GM19455 (cell line): ENCODE measurements around the gene IL5RA.
A peak's percentile ranks its signal among the peaks of the same experiment; 100 is the strongest.

Source experiments
- ATAC-seq: cut with Tn5 transposase; IDR thresholded peaks from one replicate; pipeline ENCODE4 v1.9.1; 2021; ENCODE audit not compliant: unreplicated experiment

IL5RA gene, protein sequence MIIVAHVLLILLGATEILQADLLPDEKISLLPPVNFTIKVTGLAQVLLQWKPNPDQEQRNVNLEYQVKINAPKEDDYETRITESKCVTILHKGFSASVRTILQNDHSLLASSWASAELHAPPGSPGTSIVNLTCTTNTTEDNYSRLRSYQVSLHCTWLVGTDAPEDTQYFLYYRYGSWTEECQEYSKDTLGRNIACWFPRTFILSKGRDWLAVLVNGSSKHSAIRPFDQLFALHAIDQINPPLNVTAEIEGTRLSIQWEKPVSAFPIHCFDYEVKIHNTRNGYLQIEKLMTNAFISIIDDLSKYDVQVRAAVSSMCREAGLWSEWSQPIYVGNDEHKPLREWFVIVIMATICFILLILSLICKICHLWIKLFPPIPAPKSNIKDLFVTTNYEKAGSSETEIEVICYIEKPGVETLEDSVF

DNA sequence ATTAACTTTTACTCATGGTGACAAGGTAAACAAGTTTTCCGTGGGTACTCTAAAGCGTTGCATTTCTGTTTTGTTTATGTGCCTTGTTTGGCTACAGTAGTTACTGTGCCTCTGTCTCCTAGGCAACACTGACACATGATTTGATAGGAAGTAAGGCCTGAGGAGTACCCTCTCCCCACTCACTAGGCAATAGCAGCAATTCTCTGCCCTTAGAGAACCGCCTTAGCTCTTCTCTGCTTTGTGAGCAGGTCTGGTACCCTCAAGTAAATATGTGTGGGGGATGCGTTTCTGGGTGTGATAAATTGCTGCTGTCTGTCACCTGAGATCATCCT, at the start of gene IL5RA:
Gene IL5RA (minus strand): TSS at position 76 of the 332 bp plus-strand sequence. CDS start 5,390 bp downstream, outside the sequence.
- ATAC-seq = no peak

DNA sequence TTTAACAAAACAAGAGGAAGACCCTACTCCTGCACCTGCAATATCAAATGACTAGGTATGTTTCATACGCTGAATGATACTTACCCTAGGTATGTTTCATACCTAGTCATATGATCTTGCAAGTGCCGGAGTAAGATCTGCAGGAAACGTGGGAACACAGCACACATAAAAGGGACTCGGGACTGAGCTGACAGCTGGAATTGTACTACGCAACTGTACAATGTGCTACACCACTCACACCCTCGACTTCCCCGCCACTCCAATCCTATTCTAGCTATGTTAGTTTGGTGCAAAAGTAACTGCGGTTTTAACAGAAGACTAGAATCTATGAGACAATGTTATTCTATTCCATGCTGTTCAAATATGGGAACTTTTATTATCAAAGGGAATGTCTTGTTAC, 47.3 kb upstream of the IL5RA start:
- no peak for ATAC-seq

DNA sequence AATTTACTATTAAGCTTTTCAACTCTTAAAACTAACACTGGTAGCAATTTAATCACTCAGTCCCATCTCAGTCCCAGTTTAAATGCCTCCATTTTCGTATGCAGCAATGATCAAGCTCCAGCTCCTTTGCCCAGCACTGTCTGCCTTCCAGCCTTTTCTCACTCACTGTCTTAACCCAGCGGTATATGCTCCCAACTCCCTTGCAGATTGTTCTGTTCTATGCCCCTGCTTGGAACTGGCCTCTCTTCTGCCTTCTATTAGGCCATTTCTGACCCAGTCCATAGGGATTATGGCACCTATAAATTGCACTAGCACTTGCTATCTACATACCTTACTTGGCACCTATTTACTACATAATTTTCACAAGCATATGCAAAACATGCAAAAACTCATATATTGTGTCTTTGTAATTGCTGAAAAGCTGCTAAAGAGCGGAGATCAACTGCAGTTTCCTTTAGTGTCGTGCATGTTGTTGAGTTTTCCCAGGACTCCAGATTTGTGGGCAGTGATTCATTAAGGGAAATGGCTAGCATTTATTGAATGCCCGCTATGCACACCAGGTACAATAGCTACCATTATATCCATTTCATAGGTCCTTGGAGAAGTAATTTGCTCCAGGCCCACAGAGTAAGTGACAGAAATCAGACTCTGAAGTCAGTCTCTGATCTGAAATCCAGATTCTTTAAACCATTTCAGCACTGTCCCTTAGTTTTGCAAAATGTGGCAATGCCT, 44.9 kb upstream of the IL5RA start:
- no peak for ATAC-seq

DNA sequence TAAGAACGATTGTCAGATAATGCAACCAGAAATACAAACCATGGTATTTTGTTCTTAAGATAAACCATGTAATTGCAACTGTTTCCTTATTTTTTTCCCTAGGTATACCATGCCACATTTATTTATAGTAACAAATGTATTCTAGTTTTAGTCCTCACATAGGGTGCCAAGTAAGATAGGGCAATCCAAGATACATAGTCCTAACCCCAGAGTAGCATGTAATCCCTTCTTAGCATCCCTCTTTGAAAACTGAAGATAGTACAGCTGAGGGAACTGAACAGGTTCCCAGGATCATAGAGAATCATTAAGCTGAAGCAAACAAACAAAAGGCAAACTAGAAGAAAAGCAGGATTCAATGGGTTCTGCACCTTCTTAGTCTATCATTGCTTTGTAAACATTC, 41.3 kb upstream of the IL5RA start:
- no peak for ATAC-seq

DNA sequence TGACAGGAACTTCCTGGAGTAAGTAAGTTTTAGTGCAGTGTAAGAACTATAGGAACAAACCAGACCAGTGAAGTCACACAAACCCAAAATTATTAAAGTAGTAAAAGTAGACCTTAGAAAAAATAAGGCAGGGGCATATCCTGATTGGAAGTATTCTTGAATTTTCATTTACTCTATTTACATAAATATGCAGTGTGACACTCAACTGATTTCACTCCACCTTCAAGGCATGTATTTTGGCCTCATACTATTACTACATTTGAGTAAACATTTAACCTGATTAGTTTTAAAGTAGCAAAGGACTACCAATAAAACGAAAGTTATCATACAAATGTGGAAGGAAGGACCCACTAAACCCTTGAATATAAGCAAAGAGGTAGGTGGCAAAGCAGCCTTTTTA, 39.4 kb upstream of the IL5RA start:
- no peak for ATAC-seq

DNA sequence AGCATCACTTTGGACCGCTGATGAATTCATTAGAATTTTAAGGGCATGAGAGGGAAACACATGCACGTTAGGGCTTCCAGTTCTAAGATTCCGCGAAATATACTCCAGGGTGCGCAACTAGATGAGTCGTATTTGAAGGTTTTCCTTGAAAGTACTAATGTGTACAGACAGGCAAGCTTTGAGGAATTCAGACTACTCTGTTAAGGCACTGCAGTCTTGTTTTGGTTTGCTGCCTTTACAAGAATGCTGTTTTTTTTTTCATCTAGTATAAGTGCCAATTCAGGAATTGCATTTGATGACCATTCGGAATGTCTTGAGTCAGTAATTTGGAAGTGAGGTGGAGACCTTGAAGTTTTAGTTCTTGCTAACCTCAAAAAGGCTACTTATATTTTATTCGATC, 35.7 kb upstream of the IL5RA start:
- no peak for ATAC-seq

DNA sequence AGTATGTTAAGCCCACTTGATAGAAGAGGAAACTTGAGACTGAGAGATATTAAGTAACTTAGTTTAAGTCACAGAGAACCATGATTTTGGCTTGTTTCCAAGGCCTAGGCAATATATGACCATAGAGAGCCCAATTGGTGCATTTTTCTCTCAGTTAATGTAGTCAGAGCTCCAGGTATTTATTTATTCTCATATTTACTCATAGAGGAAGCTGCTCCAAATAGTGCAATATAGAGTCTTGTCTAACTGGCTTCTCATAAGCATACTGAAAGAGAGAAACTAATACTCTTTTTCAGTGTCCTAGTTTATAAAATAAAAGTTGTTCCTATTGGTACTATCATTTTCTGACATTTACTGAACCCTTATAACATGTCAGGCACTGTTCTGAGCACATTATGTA, 31.8 kb upstream of the IL5RA start:
- ATAC-seq = no peak

DNA sequence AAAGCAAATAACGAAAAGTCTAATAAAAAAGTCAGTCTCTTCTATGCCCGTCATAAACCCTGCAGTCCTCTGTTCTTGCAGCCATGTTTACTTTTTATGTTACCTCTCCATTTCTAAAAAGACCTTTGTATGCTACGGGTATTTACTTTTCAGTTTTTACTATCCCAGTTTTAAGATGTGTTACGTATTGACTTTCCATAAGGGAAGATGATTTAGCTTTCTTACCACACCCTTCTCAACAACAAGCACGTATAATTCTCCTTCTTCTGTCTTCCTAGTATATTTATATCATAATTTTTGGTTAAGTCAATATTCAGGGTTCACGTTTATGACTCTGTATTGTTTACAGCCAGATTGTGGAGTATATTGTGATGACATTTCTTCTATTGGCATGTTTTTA, 27.4 kb upstream of the IL5RA start:
- no peak for ATAC-seq

DNA sequence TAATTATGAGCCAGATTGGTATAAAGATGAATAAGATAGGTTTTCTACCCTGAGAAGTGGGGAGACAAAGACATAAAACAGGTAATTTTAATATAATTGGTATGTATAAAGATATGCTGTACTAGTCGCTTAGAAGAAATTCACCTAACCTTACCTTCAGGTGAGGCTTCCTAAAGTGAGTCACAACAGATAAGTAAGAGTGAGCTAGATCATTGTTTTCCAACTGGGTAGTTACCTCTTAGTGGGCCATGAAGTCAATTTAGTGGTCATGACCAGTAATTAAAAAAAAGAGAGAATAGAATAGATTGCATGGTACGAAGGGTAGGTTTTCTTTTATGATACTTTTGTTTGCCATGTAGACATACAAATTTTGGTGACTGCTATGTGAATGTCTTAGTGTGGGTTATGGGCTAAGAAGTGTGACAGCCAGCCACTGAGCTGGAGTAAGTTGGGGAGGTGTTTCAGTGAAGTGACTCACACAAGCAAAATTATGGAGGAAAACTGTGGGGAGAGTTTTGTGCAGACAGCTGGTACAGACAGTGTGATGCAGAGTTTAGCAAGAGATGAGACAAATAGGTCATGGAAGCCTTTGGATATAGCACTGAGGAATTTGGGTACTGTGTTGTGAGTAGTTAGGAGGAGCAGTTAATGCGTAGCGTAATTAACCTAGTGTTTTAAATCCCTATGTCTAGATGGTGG, 24.7 kb upstream of the IL5RA start:
- ATAC-seq = no peak

DNA sequence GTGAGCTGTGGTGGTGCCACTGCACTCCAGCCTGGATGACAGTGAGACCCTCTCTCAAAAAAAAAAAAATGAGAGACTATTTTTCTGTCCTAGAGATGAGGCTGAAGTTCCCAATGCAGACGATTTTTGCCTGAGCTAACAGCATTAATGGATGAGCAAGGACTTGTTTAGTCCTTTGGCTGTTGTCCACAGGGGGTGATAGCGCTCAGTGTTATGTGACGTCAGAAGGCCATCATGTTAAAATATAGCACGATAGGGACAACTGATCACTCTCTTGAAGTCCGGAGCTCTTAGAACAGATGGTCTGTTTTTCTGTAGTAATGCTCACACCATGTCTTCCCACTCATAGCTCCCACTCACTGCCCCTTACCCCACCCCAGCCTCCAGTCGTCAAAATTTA, 23.3 kb upstream of the IL5RA start:
- ATAC-seq = no peak

DNA sequence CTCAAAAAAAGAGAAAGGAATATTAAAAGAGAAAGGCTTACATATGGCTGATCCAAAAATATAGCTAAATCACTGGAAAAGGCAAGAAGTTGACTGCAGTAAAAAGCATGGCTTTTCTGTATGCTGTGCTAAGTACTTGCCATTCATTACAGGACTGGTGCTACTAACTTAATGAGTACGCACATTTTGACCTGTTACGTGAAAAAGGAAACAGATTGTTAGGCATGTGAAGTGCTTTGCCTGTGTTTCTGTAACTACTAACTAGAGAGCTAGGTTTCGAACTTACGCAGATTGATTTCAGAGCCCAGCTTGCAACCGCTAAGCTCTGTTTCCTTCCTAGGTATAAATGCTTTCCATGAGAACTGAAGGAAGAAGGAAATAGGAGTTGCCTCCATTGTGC, 19.4 kb upstream of the IL5RA start:
- no peak for ATAC-seq

DNA sequence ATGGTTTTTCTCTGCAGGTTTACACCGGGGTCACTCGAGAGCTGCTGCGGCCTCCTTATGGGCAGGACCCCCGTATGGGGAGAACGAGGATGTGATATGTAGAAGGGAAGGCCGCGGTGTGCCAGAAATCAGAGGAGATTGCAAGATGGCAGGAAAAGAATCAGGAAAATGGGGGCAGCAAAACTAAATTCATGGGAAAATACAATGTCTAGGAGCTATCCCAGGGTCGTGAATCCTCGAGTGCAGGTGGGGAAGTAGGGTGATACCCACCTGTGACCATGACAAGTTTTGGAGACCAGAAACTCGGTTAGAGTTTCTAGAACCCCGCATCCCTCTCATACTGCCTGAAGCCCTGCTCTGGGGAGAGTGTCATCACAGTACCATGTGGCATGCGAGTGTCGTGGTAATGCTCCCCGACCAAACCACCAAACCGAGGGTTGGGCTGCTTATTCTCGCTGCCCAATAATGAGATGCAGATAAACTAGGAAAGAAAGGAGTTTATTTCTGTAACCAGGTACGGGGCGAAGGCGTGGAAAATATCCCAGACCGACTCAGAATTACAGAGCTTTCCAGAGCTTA, 17.3 kb upstream of the IL5RA start:
- peak; percentile 27 for ATAC-seq

DNA sequence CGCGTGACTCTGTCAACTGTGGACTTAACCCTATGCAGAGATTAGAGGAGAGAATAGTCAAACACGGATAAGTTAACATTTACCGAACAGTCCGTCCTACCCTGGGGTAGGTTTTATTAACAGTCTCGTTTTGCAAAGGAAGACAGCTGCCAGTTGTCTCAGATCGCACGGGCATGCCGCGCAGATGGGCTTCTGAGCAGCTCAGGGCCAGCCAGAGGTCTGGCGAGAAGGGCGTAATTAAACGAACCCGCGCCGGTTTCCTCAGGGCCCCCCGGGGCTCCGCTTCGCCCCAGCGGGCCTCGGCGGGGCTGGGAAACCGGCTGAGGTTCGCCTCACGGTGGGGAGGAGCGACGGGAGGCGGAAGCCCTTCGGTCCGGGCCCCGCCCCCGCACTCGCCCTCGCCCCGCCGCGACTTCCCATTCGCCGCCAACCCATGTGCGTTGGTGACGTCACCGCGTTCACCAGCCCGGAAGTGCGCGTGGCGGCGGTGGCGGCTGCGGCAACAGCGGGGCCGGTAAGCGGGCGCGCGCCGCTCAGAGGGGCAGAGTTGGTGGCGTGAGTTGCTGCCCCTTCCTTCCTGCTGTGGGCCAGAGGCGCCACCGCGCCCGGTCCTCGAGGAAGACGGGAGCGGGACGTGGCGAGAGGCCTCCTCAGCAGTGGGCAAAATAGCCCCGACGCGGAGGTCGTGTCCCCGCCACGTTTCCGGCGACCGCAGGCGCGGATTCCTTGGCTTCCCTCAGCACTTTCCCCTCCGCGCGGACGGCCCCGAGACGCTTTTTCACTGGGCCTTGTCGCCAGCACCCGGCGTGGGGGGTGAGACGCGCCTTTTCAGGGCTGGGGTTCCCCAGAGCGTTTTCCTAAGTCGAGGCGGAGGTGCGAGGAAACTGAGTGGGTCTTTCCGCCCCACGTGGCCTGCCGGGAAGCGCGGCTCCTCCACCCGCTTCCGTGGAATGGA, 16.6 kb upstream of the IL5RA start, which contains the start of gene TRNT1:
Gene TRNT1 (plus strand): TSS at position 464 of the 955 bp plus-strand sequence. CDS start 2,101 bp downstream, outside the sequence.
- peak; percentile 89 for ATAC-seq

DNA sequence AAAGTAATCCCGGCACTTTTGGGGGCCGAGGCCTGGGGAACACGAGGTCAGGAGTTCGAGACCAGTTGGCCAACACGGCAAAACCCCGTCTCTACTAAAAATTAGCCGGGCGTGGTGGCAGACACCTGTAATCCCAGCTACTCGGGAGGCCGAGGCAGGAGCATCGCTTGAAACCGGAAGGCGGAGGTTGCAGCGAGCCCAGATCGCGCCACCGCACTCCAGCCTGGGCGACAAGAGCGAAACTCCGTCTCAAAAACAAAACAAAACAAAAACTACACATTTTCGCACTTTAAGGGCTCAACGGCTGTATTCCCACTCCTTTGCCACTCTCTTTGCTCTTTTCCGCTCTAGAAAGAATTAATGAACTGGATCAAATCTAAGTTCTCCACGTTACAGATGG, 15.8 kb upstream of the IL5RA start:
- ATAC-seq = no peak

DNA sequence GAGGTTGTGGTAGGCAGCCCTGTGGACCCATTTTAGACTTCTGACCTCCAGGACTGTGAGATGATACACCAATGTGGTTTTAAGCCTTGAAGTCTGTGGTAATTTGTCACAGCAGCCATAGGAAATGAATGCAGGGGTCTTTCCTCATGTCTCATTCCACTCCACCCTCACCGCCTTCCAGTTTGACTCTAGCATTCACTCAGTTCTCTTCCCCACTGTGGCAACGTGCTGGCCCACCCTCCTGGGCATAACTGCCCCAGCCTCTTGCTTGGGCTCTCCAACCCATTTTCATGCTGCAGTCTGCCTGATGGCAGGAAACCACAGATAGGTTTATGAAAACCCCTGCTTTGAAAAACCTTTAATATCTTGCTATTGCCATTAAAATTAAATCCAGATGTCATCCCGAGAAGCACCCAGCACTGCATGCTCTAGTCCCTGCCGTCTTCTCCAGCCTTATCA, 9.2 kb upstream of the IL5RA start:
- no peak for ATAC-seq

DNA sequence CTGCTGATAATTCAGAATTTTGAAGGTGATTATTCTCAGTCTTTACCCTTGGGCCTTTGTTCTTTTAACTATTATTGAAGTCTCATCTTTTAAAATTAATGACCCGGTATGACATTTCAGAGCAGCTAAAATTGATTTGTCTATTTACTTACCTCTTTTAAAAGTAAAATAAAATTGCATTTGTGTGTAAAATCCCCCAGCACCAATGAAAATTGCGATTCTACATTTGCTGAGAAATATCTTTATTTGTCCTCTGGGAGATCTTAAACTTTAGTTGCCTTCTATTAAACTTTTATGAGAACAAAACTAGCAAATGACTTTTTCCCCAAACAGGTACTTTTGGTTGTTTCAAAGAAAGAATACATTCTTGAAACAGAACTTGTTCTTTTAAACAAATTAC, 7.5 kb upstream of the IL5RA start:
- ATAC-seq = no peak

DNA sequence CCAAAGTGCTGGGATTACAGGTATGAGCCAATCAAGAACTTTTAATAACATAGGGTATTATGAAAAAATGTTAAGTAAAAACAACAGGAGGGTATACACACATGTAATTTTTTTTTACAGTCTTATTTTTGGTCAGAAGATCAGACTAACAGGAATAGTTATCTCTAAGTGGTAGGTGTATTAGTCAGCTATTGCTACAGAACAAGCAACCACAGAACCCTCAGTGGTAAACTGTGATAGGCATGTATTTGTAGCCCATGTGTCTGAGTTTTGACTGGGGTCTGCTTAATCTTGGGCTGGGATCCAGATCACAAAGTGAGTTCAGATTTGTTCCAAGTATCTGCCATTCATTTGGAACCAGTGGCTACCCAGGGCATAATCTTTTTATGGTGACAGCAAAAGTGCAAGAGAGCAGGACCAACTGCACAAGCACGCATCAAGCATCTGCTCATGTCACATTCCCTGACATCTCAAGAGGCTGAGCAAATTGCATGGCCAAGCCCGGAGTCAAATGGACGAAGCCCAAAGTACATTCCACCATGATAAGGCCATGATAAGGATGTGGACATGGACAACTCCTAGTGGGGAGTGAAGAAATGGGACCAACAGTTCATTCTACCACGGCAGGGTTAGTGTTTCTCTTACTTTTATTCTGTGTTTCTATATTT, 3.0 kb upstream of the IL5RA start:
- ATAC-seq = no peak

DNA sequence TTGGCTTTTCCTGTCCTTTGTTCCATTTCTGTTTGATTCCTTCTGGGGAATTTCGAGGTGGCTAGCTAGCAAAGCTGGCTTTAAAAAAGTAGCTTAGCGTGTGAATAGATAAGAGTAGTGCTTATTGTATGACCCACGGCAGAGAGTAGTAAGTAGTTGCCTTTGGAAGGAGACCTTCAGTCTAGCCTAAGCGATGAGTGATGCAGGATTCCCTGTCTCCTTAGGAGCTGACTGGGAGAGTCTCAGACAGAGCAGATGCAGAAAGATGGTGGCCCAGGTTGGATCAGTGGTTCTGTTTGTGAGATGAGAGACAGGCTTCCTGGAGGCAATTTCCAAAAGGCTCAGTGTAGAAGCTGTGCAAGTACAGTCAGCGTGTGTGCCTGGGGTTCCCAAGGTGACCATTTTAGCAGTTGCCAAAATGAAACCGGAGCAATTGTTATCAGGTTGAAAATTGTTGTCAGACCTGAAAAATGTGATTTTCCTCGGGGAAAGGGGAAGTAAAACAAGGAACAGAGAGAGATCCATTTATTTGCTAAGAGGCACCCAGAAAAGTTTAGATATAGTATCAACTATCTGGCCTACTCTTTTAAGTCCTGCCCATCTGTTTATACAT, 681 bp upstream of the IL5RA start:
- no peak for ATAC-seq
